ENCODE data around the gene TNRC6B.
A peak's percentile ranks its signal among the peaks of the same experiment; 100 is the strongest.
"Not testable (repeated sequence)": the region's sequence is repeated elsewhere in the genome, so short reads cannot be mapped to it uniquely, and the experiment has no call there.

The TNRC6B gene

DNA sequence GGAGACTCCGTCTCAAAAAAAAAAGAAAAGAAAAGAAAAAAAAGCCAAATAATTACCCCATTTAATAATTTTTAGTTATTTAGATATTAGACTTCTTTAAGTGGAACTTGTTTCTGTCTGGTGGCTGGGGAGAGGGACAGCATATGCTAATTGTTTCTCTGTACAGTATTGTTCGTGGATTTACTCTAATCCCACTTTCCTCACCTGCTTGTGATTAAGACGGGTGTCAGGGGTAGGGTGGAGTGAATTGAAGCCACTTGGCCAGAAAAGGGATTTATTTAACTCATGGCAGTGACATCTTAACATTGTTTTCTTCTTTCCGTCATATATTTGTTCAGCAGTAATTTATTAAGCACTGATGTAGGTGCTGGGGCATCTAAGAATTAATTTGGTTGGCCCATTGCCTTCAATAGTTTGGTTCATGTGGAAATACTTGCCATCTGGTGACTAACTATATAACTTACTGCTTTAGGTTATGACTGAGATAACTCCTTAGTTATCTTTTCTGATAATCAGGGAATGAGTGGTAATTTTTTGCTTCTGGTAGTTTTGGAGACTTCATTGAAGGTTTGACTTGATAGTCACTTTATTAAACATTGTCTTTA is 4.6 kb downstream of the TNRC6B start:
- peak; percentile 69 for DNase-seq

DNA sequence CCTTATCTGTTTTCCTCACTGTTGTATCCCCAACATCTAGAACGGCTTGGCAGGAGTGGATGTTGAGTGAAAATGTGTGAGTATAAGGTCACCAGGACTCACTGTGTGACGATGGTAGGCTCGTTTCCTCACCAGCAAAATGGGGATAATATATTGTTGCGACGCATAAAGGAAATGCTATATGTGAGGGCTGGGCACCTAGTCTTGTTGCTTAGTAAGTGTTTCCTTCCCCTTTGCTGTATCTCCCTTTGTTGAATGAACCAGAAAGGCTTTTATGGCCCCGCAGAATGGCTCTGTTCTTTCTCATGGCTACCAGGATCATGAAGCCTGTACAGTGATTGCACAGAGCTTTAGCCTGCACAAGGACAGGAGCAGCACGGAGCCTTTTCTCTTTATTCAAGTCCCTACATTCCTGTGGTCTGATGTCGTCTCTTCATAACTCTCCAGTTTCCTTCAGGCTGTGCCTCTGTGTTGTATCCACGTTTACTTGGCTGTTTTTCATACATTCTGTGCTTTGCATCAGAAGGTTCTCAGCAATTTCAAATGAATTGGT is 5.4 kb downstream of the TNRC6B start:
- peak; percentile 75 for DNase-seq

DNA sequence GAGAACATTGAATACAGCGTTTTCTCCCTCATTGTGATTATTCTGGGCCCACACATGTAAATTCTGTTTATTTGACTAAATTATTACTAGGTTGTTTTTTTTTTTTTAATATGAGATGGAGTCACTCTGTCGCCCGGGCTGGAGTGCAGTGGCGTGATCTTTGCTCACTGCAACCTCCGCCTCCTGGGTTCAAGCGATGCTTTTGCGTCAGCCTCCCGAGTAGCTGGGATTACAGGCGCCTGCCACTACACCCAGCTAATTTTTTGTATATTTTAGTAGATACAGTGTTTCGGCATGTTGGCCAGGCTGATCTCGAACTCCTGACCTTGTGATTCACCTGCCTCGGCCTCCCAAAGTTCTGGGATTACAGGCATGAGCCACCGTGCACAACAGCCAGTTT is 5.9 kb downstream of the TNRC6B start:
- not testable (repeated sequence) for DNase-seq

DNA sequence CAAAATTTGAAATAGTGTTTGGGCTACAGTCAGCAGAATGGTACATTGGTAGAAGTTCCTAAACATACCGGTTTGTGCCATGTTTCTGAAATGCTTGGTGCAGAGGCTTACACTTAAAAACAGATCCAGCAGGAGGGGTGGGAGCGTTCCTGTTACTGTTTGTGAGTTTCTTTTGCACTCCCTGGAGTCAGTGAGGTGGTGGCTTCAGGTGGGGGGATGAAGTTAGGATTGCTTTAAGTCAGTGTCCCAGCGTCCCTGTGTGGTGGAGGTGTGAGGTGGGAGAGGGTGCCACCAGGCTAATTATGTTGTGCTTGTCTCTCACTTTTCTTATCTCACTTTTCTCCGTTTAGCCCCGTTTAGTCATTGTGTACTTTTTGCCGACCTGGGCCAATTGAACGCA is 9.7 kb downstream of the TNRC6B start:
- DNase-seq, result no peak

DNA sequence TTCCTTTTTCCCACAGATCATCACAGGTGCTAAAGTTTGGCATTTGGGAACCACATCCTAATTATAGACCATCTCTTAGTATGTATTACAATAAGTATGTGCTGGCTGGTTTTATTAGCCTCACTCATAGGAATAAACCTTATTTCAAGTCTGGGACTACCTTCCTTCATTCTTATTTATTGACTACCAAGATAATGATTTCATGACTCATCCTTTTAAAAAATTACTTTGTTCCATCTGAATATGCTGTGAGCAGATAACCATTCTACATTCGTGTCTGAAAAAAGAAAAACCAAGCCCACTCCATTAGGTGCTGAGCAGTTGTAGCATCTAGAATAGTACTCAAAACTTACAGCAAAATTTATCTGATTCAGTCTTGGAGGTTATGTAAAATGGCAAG is 12.3 kb downstream of the TNRC6B start:
- no peak for DNase-seq

DNA sequence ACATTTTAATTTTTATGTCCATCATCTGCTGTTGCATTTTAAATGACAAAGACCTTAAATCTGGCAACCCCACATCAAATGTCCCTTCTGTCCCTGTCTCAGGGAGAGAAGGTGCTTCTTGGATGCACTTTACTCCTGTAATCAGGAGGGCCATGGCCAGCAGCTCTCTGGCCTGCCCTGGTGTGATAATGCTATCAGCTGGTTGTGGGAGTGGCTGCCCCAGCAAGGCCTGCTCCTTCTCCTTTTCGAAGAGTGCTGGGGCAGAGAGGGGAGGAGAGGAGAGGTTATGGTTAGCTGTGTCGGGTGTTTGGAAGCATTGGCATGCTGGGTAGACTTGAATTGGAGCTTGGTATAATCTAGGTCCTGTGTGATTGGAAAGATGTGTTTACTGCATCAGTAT is 12.8 kb downstream of the TNRC6B start:
- no peak for DNase-seq

DNA sequence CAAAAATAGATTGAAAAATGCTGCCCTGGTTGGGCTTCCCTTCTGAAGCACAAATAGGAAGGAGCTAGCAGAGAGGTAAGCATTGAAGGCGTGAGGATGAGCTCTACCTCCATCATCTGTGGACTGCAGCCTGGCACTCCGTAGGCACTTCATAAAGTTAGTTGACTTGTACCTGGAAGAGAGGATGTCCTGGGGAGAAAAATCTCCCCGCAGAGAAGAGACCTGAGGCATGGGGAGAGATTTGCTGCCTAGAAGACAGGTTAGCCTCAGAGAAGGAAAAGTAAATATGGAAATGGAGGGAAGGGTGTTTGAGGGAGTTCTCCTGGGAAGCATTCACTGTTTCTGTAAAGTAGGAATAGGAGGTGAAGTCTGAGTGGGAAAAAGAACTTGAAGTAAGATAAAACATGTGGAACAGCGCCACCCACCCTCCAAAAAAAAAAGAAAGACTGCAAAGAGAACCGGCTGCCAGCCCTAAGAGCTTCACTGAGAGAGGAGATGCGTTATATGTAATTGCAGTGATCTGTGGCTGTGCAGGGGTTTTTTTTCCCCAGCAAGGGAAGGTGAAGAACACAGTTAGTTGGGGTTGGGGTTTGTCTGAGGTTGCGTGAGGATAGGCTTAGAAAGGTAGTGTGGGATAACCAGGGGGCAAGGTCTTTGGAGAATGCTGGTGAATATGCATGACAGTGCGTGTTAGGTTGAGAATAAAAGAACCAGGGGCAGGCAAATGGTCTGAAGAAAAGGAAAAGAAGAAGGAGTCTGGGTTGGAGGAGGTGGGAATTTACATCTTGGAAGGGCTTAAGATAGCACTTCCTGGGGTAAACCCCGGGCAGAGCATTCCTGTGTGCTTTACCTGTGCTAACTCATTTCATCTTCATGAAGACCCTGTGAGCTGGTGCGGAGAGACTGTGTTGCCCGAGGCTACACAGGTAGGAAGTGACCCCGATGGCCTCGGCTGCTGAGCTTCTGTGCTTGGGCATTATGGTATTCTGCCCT is 16.0 kb downstream of the TNRC6B start:
- no peak for DNase-seq

DNA sequence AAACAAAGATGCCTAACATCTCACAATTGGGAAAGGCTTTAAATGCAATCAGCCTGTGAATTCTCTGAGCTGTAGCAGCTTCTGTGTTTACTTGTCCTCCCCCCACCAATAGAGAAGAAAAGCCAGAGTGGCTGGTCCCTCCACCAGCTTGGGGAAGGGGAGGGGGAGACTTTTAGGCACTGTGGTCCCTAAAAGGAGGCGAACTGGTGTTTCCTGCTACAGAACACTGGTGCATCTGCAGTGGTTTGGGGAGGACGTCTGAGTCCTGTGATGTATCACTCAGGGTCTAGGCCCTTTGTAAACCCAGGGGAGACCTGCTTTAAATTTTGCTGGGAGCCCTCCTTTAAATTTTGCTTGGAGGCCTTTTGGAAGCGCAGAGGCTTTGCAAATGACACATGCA is 16.9 kb downstream of the TNRC6B start:
- DNase-seq, result no peak

DNA sequence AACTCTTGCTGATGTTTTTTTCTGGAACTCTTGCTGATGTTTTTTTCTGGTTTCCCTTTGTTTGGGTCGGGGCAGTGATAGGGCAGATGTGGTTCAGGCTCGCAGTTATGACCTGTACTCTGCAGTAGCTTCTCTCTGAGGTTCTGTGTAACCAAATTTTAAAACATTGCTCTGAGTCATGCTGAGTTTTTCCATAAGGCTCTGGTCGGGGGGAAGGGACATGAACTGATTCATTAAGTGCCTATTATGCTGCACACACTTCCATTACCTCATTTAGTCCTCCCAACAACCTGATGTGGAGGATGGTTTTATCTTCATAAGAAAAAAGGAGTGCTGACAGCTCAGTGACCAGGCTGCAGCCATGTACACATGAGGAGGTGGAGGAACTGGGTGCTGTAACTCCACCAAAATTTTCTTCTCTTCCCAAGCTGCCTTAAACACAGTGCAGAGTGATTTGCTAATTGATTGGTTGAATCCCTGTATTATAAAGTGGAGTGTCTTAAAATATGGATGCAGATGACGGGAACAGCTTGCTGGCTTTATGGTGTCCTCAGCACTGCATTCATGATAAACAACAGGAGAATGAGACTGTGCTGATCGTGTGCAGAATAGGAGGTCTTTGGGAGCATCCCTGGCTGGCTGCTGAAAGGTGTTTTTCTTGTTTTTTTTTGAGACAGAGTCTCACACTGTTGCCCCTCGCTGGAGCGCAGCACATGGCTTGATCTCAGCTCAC is 19.1 kb downstream of the TNRC6B start:
- peak; percentile 90 for DNase-seq

DNA sequence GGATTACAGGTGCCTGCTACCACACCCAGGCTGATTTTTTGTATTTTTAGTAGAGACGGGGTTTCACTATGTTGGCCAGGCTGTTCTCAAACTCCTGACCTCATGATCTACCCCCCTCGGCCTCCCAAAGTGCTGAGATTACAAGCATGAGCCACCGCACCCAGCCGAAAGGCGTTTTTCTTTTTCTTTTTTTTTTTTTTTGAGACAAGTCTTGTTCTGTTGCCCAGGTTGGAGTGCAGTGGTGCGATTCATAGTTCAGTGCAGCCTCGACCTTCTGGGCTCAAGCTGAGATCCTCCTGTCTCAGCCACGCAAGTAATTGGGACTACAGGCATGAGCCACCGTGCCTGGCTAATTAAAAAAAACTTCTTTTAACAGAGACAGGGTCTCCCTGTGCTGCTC is 19.7 kb downstream of the TNRC6B start:
- DNase-seq, result not testable (repeated sequence)

DNA sequence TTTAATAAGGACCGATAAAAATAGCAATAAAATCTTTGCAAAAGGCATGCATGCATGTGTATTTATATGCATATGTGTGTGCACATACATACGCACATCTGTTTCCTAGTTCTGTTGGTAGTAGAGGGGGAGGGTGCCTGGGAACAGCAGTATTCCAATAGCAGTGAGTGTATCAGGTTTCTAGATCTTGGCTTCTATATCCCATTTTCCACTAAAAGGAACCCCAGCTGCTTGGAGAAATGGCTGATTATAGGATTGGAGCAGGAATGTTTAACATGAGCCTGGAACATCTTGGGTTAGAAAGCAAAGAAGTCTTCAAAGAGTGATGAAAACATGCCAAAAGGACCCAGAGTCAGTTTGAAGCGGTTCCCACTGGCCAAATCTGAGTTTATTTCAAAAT is 21.0 kb downstream of the TNRC6B start:
- DNase-seq, result no peak

DNA sequence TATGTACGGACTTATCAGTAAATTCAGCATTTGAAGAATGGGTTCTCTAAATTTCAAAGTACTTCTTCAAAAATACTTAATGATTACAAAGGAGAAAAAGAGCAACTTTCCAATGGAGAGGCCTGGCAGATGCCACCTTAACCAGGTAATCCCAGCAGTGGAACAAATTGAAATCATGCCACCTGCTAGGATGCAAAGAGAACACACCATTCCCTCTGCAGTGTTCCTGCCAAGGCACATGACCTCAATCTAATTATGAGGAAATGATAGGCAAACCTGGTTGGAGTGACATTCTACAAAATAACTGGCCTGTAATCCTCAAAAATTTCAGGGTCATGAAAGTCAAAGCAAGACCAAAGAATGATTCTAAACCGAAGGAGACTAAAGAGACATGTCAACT is 21.5 kb downstream of the TNRC6B start:
- DNase-seq, result no peak

DNA sequence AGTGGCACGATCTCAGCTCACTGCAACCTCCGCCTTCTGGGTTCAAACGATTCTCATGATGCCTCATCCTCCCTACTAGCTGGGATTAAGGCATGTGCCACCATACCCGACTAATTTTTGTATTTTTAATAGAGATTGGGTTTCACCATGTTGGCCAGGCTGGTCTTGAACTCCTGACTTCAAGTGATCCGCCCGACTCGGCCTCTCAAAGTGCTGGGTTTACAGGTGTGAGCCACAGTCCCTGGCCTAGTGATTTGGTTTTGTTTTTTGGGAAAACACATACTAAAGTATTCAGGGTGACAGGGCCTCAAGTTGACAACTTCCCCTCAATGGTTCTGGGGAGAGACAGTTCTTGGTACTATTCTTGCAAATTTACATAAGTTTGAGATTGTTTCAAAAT is 22.1 kb downstream of the TNRC6B start:
- no peak for DNase-seq

DNA sequence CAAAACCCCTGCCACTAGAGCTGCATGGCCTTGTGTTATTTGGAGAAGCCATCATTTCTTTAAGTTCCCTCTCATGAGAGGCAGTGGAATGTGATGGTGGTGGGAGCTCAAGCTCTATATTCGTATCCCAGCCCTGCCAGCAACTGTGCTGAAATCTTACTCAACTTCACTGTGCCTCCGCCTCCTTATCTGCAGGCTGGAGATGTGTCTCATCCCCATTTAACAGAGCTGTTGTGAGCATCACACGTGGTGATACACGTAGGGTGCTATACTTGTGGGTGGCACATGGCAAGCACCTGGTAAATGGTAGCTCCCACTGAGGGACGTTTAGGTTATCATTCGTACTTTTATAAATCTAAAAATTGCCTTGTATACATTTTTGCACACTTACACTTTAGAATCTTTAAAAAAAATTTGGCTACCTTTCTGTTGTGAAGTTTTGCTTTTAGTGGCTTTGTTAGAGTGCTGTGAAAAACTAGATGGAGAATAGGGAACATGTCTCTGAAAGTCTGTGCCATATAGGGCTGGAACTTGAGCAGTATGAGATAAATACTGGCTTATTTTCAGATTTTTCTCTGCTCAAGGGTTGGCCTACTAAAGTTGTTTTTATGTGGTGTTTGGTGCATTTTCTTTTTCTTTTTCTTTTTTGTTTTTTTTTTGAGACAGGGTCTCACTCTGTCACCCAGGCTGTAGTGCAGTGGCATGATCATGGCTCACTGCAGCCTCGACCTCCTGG is 23.2 kb downstream of the TNRC6B start:
- no peak for DNase-seq

DNA sequence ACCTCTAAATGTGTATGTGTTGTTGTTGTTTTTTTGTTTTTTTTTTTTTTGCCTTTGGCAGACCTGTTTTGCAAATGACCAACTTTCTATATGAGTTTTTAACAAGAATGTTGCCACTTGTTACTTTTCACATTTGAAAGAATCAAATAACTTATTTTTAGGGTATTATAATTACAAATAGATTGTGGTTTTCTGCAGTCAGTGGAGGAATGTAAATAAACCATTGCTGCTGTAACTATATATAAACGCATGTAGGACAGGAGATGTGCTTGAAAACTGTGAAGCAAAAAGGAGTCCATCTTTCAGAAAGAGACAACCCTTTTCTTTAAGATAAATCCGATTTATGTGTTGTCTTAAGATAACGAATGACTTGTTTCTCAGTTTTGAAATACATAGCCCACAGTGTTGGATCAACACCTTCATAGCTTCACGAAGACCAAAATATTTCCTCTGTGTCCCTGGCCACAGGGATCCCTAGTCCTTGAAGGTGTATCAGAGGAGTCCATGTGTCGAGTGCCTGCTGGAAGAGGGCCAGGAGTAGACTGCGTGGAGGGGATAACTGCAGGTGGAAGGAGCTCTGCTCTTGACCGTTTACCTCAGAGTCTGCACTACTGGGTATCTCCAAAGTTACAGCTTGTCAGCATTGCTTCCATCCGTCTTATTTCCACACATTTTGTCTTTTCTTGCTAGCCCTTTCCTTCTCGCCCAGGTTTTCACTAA is 24.7 kb downstream of the TNRC6B start:
- DNase-seq, result no peak

DNA sequence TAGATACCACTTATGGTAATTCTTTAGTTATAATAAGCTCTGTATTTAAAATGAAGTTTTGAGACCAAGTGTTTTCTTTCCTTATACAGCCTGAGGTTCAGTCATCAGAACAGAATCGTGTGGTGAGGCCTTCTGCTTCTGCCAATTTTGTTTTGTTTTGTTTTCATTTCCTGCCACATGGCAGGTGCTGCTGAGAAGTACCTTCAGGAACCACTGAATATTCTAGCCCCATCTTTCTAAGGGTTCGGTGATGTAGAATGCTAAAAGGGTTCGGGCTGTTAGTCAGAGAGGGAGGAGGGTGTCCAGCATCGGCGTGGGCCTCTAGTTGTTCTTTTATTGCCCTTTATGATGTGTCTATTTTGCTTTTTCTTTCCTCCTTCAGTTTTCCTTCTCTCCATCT is 25.8 kb downstream of the TNRC6B start:
- DNase-seq, result no peak

DNA sequence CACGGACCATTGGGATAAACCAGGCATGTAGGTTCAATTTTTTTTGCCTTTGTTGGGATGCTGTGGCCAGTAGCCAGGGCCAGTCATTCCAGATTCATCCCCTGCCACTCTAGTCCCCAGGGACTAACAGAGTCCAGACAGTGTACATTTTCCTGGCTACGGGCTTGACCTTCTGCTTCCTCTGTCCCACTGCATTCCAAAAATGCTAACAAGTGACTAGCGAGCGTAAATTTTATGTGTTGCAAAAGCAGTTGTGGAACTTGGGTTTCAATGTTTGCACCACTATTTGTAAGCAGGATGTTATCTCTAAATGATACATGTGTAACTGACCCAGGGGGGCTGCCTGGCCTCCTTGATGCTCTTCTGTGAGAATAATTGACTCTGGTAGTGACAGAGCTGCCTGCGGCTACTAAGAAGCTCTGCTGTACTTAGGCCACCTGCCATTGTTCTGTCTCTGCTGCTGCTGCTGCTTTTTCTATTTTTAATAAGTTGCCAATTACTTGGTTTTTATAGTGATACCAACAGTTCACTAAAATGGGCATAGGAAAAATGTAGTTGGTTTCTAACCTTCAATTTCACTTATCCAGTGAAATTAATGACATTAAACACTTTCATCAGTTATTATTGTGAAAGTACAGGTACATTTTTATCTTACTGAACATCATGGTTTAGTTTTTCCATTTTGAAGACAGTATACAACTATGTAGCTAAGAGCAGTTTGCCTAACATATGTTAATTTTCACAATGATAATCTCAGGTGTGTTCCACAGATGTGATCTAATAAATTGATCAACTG is 26.8 kb downstream of the TNRC6B start:
- DNase-seq, result no peak

DNA sequence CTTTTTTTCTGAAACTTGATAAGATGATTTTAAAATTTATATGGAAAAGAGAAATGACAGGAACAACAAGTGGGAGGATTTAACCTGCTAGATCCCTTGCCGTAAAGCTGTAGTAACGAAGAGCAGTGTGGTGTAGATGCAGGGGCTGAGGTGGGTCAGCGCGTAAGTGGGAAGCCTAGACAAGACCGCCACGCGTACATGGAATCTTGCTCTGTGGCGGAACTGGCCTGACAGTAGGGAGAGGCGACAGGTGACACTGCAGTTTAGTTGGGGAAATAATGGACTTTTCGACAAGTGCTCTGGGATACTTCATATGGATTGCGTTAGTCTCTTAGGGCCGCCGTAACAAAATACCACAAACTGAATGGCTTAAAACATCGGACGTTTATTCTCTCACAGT is 28.8 kb downstream of the TNRC6B start:
- DNase-seq, result no peak

DNA sequence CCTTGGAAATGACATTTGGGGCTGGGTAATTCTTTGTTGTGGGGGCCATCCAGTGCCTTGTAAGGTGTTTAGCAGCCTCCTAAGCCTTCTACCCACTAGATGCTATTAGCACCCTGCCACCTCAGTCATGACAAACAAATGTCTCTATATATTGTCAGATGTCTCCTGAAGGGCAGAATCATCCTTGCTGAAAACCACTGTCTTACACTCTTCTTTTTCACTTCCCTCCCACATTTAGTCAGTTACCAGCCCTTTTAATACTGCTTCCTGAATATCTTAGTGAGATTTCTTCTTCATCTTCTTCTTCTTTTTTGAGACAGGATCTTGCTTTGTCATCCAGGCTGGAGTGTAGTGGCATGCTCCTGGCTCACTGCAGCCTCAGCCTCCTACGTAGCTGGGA is 33.1 kb downstream of the TNRC6B start:
- DNase-seq, result no peak

DNA sequence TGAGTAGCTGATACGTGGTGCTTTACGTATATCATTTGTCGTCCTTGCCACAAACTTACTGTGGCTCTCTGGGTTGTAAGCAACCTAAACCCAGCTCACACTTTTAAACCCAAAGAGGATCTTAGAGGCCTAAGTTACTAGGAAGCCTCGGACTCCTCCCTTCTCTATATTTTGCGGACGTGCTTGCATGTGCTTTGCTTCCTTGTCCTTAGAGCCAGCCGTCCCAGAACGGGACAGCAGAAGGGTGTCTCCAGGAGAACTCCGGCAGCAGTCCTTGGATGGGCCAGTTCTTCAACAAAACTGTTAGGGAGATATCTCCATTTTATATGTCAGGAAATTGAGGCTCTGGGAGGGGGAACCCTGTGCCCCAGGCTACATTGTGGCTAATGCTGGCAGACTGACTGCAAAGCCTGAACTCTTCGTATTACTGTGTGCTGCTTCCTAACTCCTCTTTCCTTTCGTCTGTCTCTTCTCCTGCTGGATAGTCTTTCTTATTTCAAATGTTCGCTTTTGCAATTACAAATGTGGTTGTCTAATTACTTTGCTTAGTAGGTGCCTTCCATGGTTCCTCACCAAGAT is 33.8 kb downstream of the TNRC6B start:
- DNase-seq, result no peak

DNA sequence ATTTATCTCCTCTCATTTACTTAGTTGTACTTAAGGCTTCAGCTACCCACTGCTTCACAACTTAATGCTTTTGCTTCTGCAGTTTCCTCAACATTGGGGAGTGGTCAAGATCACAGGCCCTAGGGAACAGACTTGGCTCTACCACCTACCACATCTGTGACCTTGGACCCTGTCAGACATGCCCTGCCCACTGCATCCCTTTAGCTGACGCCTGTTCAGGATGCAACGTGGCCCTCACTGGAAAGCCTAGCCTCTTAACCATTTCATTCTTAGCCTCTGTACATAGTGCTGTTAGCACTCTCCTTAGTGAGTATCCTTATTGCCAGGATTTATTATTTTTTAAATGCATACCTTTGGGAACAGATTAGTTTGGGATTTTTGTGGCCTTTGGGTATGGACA is 34.4 kb downstream of the TNRC6B start:
- DNase-seq, result no peak
